Tibial nerve (tissue), 4 donors: ENCODE measurements around the gene RSRC2.
A peak's percentile ranks its signal among the peaks of the same experiment; 100 is the strongest.

Experiments
- EP300 ChIP-seq, 2 donors: sonication (generic); formaldehyde crosslinking; IDR thresholded peaks; one replicate each; pipeline ENCODE4 v1.6.1; 2017; ENCODE audit warnings: antibody characterized with exemption in 2 of 2, mild to moderate bottlenecking in 1 of 2
- TF ChIP-seq, protein P1 (sequence below), 5 experiments: fragments of 200-600 bp in 3 of 5; fragments of 450-650 bp in 2 of 5; sonication (generic) in 3 of 5; IDR thresholded peaks; one replicate each; pipeline ENCODE4 v1.5.1; 2016 to 2019; ENCODE audit warnings: antibody characterized with exemption in 5 of 5, mild to moderate bottlenecking in 3 of 5, moderate library complexity in 2 of 5

DNA sequence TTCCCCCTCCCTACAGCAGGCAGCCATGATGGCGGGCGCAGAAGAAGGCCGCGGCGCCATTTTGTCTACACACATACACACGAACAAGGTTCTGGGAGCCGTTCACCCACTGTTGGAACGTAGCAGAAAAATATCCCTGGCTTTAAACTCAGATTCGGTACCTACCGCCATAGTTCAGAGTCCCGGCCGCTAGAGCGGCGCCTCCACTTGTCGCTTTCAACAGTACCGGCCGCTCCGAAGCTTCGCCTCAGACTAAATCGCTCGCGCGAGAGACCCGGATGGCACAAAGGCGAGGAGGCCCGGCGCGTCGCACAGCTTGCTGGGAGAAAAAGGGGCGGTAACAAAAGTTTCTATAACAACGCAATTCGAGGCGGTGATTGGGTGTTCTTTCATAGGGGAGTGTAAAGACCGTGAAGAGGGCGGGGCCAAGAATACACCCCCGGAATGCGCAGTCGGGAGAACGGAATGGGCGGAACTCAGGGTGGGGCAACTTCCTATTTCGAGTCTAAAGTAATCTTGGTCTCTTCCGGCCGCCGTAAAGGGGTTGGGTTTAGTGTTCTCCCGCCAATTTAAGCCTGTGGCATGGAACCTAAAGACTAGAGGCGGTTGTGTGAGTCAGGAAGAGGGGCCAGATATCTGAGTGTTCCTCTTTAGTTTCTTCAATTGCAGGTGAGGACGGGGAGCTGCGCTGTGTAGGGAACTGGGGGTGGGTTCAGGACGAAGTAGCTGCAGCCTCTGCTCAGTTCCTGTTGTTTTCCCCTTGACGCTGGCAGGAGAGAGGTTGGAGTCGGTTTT is at the start of gene RSRC2, which contains the start of gene KNTC1:
- TF ChIP-seq, protein P1, sequence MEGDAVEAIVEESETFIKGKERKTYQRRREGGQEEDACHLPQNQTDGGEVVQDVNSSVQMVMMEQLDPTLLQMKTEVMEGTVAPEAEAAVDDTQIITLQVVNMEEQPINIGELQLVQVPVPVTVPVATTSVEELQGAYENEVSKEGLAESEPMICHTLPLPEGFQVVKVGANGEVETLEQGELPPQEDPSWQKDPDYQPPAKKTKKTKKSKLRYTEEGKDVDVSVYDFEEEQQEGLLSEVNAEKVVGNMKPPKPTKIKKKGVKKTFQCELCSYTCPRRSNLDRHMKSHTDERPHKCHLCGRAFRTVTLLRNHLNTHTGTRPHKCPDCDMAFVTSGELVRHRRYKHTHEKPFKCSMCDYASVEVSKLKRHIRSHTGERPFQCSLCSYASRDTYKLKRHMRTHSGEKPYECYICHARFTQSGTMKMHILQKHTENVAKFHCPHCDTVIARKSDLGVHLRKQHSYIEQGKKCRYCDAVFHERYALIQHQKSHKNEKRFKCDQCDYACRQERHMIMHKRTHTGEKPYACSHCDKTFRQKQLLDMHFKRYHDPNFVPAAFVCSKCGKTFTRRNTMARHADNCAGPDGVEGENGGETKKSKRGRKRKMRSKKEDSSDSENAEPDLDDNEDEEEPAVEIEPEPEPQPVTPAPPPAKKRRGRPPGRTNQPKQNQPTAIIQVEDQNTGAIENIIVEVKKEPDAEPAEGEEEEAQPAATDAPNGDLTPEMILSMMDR (IDR thresholded peaks at IDR 0.05), result peak in 2 of 5 experiments; percentile 34 to 44
- peak; percentile 93 to 100 for TF ChIP-seq EP300 (IDR thresholded peaks at IDR 0.05)
